Measurements from ENCODE around the gene CYP3A7. TPM values are rescaled to one million over a fixed set of nuclear protein-coding genes. Genes with fewer than 3 reads are reported as not detected.

CYP3A7 gene
- total and polyA plus RNA-seq, 9 of the 15 experiments (the other 6 are each of a cell fraction or from before 2014, with no cell fraction given): 0.20 TPM; not detected in 8

- TF ChIP-seq CUX1 (CRISPR knock-in tag; IDR thresholded peaks at IDR 0.05) (peak; percentile 50; the same call in 1 of the 2 replicates), ZNF318 (IDR thresholded peaks at IDR 0.05; ENCODE audit: borderline replicate concordance in 1 of 2, low read depth in 1 of 2) (peak in 1 of 2 experiments; percentile 91; a peak in 2 of 4 replicates), IFI16 (CRISPR knock-in tag; IDR thresholded peaks at IDR 0.05) (no peak), RBBP5 (IDR thresholded peaks at IDR 0.05; ENCODE audit: borderline replicate concordance, insufficient read depth, low read length, poor library complexity, severe bottlenecking) (peak; percentile 28), MAZ (CRISPR knock-in tag; conservative IDR thresholded peaks at IDR 0.05 in 1 of 2, IDR thresholded peaks at IDR 0.05 in 1 of 2) (peak; percentile 44 to 63; a peak in 1 of 4 replicates), CSDE1 (IDR thresholded peaks at IDR 0.05) (no peak), NEUROD1 (IDR thresholded peaks at IDR 0.05; ENCODE audit: borderline replicate concordance, low read depth, low read length, partially characterized antibody) (peak; percentile 56), ZBTB2 (IDR thresholded peaks at IDR 0.05) (peak; percentile 76), HCFC1 (IDR thresholded peaks at IDR 0.05; ENCODE audit: low read depth, low read length) (no peak)
Observed at GRCh38 chr7:99693427-99694200, 41.4 kb downstream of the CYP3A7 start (continued).
